Heart left ventricle (tissue), 16 donors: Measurements from ENCODE around the gene MAN1C1. TPM values are rescaled to one million over a fixed set of nuclear protein-coding genes. Genes with fewer than 3 reads are reported as not detected.
A peak's percentile ranks its signal among the peaks of the same experiment; 100 is the strongest.

ENCODE experiments used
- ATAC-seq, 4 donors: fragments of 200-7000 bp; cut with Tn5 transposase; one replicate each; pipeline ENCODE4 v1.9.1; 2020 to 2022; ENCODE audit warnings: moderate library complexity in 4 of 4, mild to moderate bottlenecking in 3 of 4, moderate number of reproducible peaks in 1 of 4
- DNase-seq, 5 donors: peaks; one replicate each; pipeline ENCODE4 v3.0.0-alpha.2; 2020
- H3K27ac ChIP-seq, 12 donors: fragments of 200-600 bp; sonication (generic) in 4 of 12; one replicate each; pipeline versions ENCODE4 v1.5.0 to v1.8.0; 2016 to 2022; ENCODE audit warnings: mild to moderate bottlenecking in 2 of 12
- H3K27me3 ChIP-seq, 9 donors: fragments of 200-600 bp; sonication (generic) in 2 of 9; one replicate each; pipeline versions ENCODE4 v1.5.1 to v1.8.0; 2016 to 2022; ENCODE audit warnings: mild to moderate bottlenecking in 3 of 9
- H3K36me3 ChIP-seq, 9 donors: fragments of 200-600 bp; sonication (generic) in 2 of 9; one replicate each; pipeline versions ENCODE4 v1.5.0 to v1.8.0; 2018 to 2022; ENCODE audit warnings: mild to moderate bottlenecking in 2 of 9
- H3K4me1 ChIP-seq, 12 donors: fragments of 200-600 bp; sonication (generic) in 4 of 12; one replicate each; pipeline versions ENCODE4 v1.5.0 to v1.8.0; 2016 to 2022; ENCODE audit warnings: mild to moderate bottlenecking in 3 of 12
- H3K4me3 ChIP-seq, 12 donors: fragments of 200-600 bp; sonication (generic) in 4 of 12; one replicate each; pipeline versions ENCODE4 v1.5.0 to v1.8.0; 2017 to 2022; ENCODE audit warnings: mild to moderate bottlenecking in 9 of 12, moderate library complexity in 4 of 12
- H3K9me3 ChIP-seq, 12 donors: fragments of 200-600 bp; sonication (generic) in 4 of 12; one replicate each; pipeline versions ENCODE4 v1.5.0 to v1.8.0; 2016 to 2022; ENCODE audit warnings: mild to moderate bottlenecking in 1 of 12
- CTCF ChIP-seq, 12 donors: fragments of 200-600 bp; sonication (generic) in 4 of 12; IDR thresholded peaks; one replicate each; pipeline versions ENCODE4 v1.5.0 to v1.8.0; 2018 to 2022; ENCODE audit warnings: antibody characterized with exemption in 12 of 12, mild to moderate bottlenecking in 5 of 12
- POLR2A ChIP-seq, 2 donors: fragments of 450-650 bp; IDR thresholded peaks; one replicate each; pipeline ENCODE4 v1.6.1; 2017; ENCODE audit warnings: antibody characterized with exemption in 2 of 2, mild to moderate bottlenecking in 2 of 2, moderate library complexity in 2 of 2
- WGBS, 4 donors: extraction: QIAGEN DNeasy Blood & Tissue Kit in 2 of 4; methylation state at CpG; one replicate each; pipeline versions ENCODE4 v1.1.5 to v1.1.7; 2013 to 2018; 5-methylcytosine and 5-hydroxymethylcytosine counted together
- intact Hi-C, 10 donors: fragments of 100-400 bp; cut with DNase I; formaldehyde crosslinking; loops; one replicate each; pipeline versions ENCODE4 v1.11.1 to v1.14.2; 2022
- polyA plus RNA-seq, 2 donors: library from polyadenylated mRNA; stranded (reverse); fragments of 200-250 nt; gene quantifications; one replicate each; pipeline ENCODE4 v1.2.3, GENCODE V29; 2013
- total RNA-seq, 9 donors: library from RNA; depleted of rRNA in 2 of 9; stranded (reverse); fragments of >200 nt in 2 of 9; fragmentation: NEBNext Ultra II Directional in 3 of 9; extraction: Animal tissue kit (Norgen Biotek cat#: 25700) in 3 of 9; gene quantifications; one replicate each; pipeline versions ENCODE4 v1.1.0 to v1.2.4, GENCODE V29; 2016 to 2023
- donor health status: ischemic (EF 13 %, LVEDD 7.1; RV severe dilation, severe dysfunction).
- donor health status: healthy with polysubstance abuse.
- donor health status: DM: no; HTN: yes; CAD: no.
- donor health status: DM: no; HTN: no; CAD: no.
- donor health status: ischemic (EF 25% LVEDD 6.9; RV normal size, moderate dysfunction).
- donor health status: ischemic (EF 25% LVEDD 5.7; RV mildly dilated, moderate dysfunction).
- donor health status: healthy.
- donor health status: DM: yes; HTN: yes; CAD: no.
- donor health status: ischemic (EF 35%, LVEDD 5.7; RV mildly dilated, moderate dysfunction).
- donor health status: nonischemic (EF 11% LVEDD 7.7; RV severe dilation, severe dysfunction).
- donor health status: DM: yes; HTN: yes; CAD: no.
- donor health status: PGD.
- donor health status: ischemic (EF 29% LVEDD 5.4; RV normal size, mild dysfunction).
- donor health status: nonischemic (EF 23%, LVEDD 6.1; RV moderate dilation, normal function).

Gene MAN1C1
- total and polyA plus RNA-seq, 11 donors = 7.7 to 25.7 (median 14.7) TPM

GRCh38 chr1:25614501-25615171 lies 2.0 kb upstream of the MAN1C1 start:
- WGBS, 4 donors = 71 to 77% (median 75%) methylated on average over 4 of the region's 4 CpGs
- DNase-seq (no peak), ATAC-seq (no peak)
- H3K4me3 ChIP-seq = no peak overlapping the region
- H3K27me3 ChIP-seq = no peaks in the 10 kb centered on the region
- no peaks in the 10 kb centered on the region for H3K9me3 ChIP-seq
- no peak for TF ChIP-seq POLR2A (IDR thresholded peaks at IDR 0.05)
- TF ChIP-seq CTCF (IDR thresholded peaks at IDR 0.05) = no peak
- no peaks in the 10 kb centered on the region for H3K36me3 ChIP-seq
- H3K4me1 ChIP-seq = peaks cover 0 to 36% (median 27%) of the 10 kb centered on the region in 12 donors
- intact Hi-C loops = loop anchor here in 9 of 10 donors (5.0 to 10.0 kb wide), 11 partner anchors 43 to 198 kb away; partner anchors contain the start of gene RHCE (in 1 of the 9)
- H3K27ac ChIP-seq = peak overlapping the region in 1 of 12 donors; percentile 91

DNA sequence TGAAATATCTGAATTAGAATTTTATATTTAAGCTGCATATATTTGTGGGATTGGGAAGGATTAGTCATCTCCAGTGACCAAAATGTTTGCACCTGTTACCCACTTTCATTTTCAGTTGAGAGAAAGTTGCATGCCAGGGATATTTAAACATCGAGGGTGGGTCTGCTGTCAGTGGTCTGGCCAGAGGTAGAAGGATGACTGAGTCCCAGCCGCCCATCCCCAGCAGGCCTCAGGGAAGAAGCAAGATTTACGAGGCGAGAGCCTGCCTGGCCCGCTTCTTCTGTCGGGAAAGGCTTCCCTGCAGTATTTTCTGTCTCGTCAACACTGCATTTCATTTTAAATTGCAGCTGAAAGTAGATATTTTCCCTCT lies 1.4 kb upstream of the MAN1C1 start:
- intact Hi-C loops = loop anchor here in 9 of 10 donors (5.0 to 10.0 kb wide), 8 partner anchors 42 to 190 kb away; partner anchors contain the start of gene RHCE (in 1 of the 9)
- Histone ChIP-seq H3K27ac (peak overlapping the region in 7 of 12 donors; percentile 81 to 94 (median 84)), H3K4me1 (peaks cover 0 to 41% (median 32%) of the 10 kb centered on the region in 12 donors), H3K27me3 (no peaks in the 10 kb centered on the region), H3K9me3 (no peaks in the 10 kb centered on the region), H3K36me3 (no peaks in the 10 kb centered on the region), H3K4me3 (no peak overlapping the region)
- DNase-seq (no peak), ATAC-seq (no peak)
- TF ChIP-seq POLR2A (IDR thresholded peaks at IDR 0.05) (no peak), CTCF (IDR thresholded peaks at IDR 0.05) (no peak)
- WGBS, 4 donors = 59 to 68% (median 64%) methylated on average over 7 of the region's 7 CpGs

- no peak for DNase-seq
- peak in 2 of 4 donors; percentile 3 to 15 for ATAC-seq
- peak overlapping the region; percentile 47 to 98 (median 67) for H3K4me3 ChIP-seq
- H3K27me3 ChIP-seq = no peaks in the 10 kb centered on the region
- peak overlapping the region; percentile 74 to 94 (median 83) for H3K27ac ChIP-seq
- WGBS, 4 donors = 13 to 21% (median 15%) methylated on average over 7 to 12 of the region's 12 CpGs
- H3K36me3 ChIP-seq = no peaks in the 10 kb centered on the region
- intact Hi-C loops = loop anchor here in 9 of 10 donors (2.0 to 10.0 kb wide), 9 partner anchors 42 to 191 kb away; partner anchors contain the start of gene RHCE (in 1 of the 9)
- H3K4me1 ChIP-seq = peaks cover 0 to 46% (median 36%) of the 10 kb centered on the region in 12 donors
- H3K9me3 ChIP-seq = no peaks in the 10 kb centered on the region
- TF ChIP-seq POLR2A (IDR thresholded peaks at IDR 0.05) (no peak), CTCF (IDR thresholded peaks at IDR 0.05) (no peak)
Observed at GRCh38 chr1:25615563-25616094, 962 bp upstream of the MAN1C1 start.

DNA sequence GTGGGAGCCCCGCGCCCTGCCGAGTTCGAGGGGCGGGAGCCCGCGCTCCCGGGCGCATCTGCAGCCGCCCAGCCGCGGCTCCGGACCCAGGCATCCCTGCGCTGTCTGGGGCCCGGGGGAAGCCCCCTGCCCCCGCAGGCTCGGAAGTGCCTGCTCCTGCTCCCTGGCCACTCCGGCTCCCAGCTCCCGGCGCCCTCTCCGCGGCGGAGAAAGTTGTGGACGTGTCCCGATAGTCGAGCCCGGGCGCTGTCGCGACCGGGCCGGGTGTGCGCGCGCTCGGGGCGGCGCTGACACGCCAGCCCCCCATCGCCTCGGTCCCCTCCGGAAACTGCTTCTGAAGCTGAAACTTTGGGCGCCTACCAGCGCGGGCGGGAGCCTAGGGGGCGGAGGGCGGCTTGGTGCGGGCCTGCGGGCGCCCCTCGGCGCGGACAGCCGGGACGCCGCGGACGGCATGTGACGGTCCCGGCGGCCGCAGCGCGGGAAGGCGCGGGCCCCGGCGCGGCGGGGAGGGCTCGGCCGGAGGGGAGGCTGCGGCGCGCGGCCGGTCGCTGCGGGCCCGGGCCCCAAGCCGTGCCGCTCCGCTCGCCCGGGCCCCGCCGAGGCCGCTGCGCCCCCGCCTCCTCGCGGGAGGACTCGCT lies 515 bp downstream of the MAN1C1 start:
- H3K27me3 ChIP-seq = no peaks in the 10 kb centered on the region
- WGBS, 4 donors = 0 to 1% (median 1%) methylated on average over 17 to 94 of the region's 94 CpGs
- peak overlapping the region in 11 of 12 donors; percentile 69 to 87 (median 80) for H3K27ac ChIP-seq
- intact Hi-C loops = loop anchor here in 9 of 10 donors (1.0 to 10.0 kb wide), 10 partner anchors 40 to 192 kb away; partner anchors contain the start of gene RHCE (in 1 of the 9)
- H3K9me3 ChIP-seq = no peaks in the 10 kb centered on the region
- ATAC-seq = peak in 1 of 4 donors; percentile 2
- no peak for TF ChIP-seq CTCF (IDR thresholded peaks at IDR 0.05)
- no peak for TF ChIP-seq POLR2A (IDR thresholded peaks at IDR 0.05)
- H3K4me3 ChIP-seq = peak overlapping the region; percentile 53 to 98 (median 88)
- peaks cover 0 to 60% (median 42%) of the 10 kb centered on the region in 12 donors for H3K4me1 ChIP-seq
- H3K36me3 ChIP-seq = no peaks in the 10 kb centered on the region
- DNase-seq = peak in 3 of 5 donors; percentile 20 to 35 (median 24)
